GM18507 (cell line): ENCODE measurements around the gene PFKL.

Experiments
- DNase-seq: peaks from one replicate; pipeline ENCODE4 v3.0.0; 2011; ENCODE audit warnings: low read depth; ENCODE audit not compliant: insufficient read length; ENCODE audit errors: extremely low spot score
- FAIRE-seq: peaks from 2 replicates; lab custom pipeline; 2011; peaks lifted over from hg19 to GRCh38; lab: Jason Lieb, UNC

Gene PFKL

GRCh38 chr21:44306936-44307704 lies 7.3 kb downstream of the PFKL start:
- FAIRE-seq, result no peak
- DNase-seq, result no peak

- DNase-seq (no peak), FAIRE-seq (no peak)
These were observed 11.0 kb downstream of the PFKL start for GRCh38 chr21:44310628-44311507.

- FAIRE-seq, result no peak
- no peak for DNase-seq
These were observed 12.2 kb downstream of the PFKL start for GRCh38 chr21:44312089-44312488.

- DNase-seq (no peak), FAIRE-seq (no peak)
These were observed 12.9 kb downstream of the PFKL start for GRCh38 chr21:44312716-44313115.

- DNase-seq, result no peak
- no peak for FAIRE-seq
These were observed 13.6 kb downstream of the PFKL start for GRCh38 chr21:44313451-44313850.

GRCh38 chr21:44314128-44314527 lies 14.3 kb downstream of the PFKL start:
- no peak for FAIRE-seq
- no peak for DNase-seq

- no peak for FAIRE-seq
- DNase-seq, result no peak
These were observed 14.7 kb downstream of the PFKL start for GRCh38 chr21:44314561-44314960.

GRCh38 chr21:44315691-44316203 lies 15.9 kb downstream of the PFKL start:
- DNase-seq (no peak), FAIRE-seq (no peak)

- DNase-seq (no peak), FAIRE-seq (no peak)
These were observed 16.5 kb downstream of the PFKL start for GRCh38 chr21:44316277-44316900.

- FAIRE-seq (no peak), DNase-seq (no peak)
These were observed 17.5 kb downstream of the PFKL start for GRCh38 chr21:44317241-44317782.

GRCh38 chr21:44317871-44318270 lies 18.0 kb downstream of the PFKL start:
- FAIRE-seq (no peak), DNase-seq (no peak)

GRCh38 chr21:44318489-44319285 lies 18.8 kb downstream of the PFKL start:
- FAIRE-seq (no peak), DNase-seq (no peak)

- FAIRE-seq (no peak), DNase-seq (no peak)
These were observed 19.7 kb downstream of the PFKL start for GRCh38 chr21:44319407-44320065.

- DNase-seq (no peak), FAIRE-seq (no peak)
These were observed 21.0 kb downstream of the PFKL start for GRCh38 chr21:44320847-44321246.

- FAIRE-seq, result no peak
- DNase-seq, result no peak
These were observed 22.1 kb downstream of the PFKL start for GRCh38 chr21:44321846-44322450.

GRCh38 chr21:44322621-44323325 lies 22.9 kb downstream of the PFKL start:
- FAIRE-seq, result no peak
- no peak for DNase-seq

GRCh38 chr21:44323591-44323990 lies 23.7 kb downstream of the PFKL start:
- FAIRE-seq, result no peak
- no peak for DNase-seq
